Prostate gland (tissue), 2 donors: ENCODE measurements around the gene ZBTB7B. TPM values are rescaled to one million over a fixed set of nuclear protein-coding genes. Genes with fewer than 3 reads are reported as not detected.
A peak's percentile ranks its signal among the peaks of the same experiment; 100 is the strongest.

ENCODE experiments used
- DNase-seq: peaks from one replicate; pipeline ENCODE4 v3.0.0-alpha.2; 2019; ENCODE audit warnings: low spot score
- H3K27ac ChIP-seq, 2 donors: fragments of 200-600 bp; sonication (generic); 2 replicates each; pipeline ENCODE4 v1.5.1; 2017 to 2019
- H3K27me3 ChIP-seq: fragments of 200-600 bp; sonication (generic); replicated peaks from 2 replicates; pipeline ENCODE4 v1.5.1; 2019; ENCODE audit not compliant: insufficient read depth
- H3K36me3 ChIP-seq, 2 donors: fragments of 200-600 bp; sonication (generic); 1 replicate in 1 of 2; 2 replicates in 1 of 2; pipeline versions ENCODE4 v1.5.1 to v1.8.1; 2017 to 2019
- H3K4me1 ChIP-seq: fragments of 200-600 bp; sonication (generic); replicated peaks from 2 replicates; pipeline ENCODE4 v1.5.1; 2019
- H3K4me3 ChIP-seq, 2 donors: fragments of 200-600 bp; sonication (generic); 2 replicates each; pipeline ENCODE4 v1.5.1; 2017 to 2019
- H3K9me3 ChIP-seq: fragments of 200-600 bp; sonication (generic); 2 replicates; pipeline ENCODE4 v1.5.1; 2017
- POLR2A ChIP-seq: fragments of 450-650 bp; IDR thresholded peaks from one replicate; pipeline ENCODE4 v1.6.1; 2016; ENCODE audit warnings: antibody characterized with exemption, mild to moderate bottlenecking
- POLR2AphosphoS5 ChIP-seq: sonication (generic); formaldehyde crosslinking; IDR thresholded peaks from one replicate; pipeline ENCODE4 v1.6.1; 2017; ENCODE audit warnings: antibody characterized with exemption
- WGBS: methylation state at CpG from one replicate; pipeline ENCODE4 v1.1.5; 2018; 5-methylcytosine and 5-hydroxymethylcytosine counted together
- intact Hi-C: fragments of 100-400 bp; cut with DNase I; formaldehyde crosslinking; loops from one replicate; pipeline ENCODE4 v1.14.2; 2022
- total RNA-seq, 2 donors: library from RNA; depleted of rRNA; stranded (reverse); fragments of >200 nt; gene quantifications; one replicate each; pipeline ENCODE4 v1.1.0, GENCODE V29; 2016
- TF ChIP-seq, protein P1 (sequence below), 4 experiments: fragments of 200-600 bp in 2 of 4; fragments of 450-650 bp in 2 of 4; sonication (generic) in 2 of 4; IDR thresholded peaks; 1 replicate in 3 of 4; 2 replicates in 1 of 4; pipeline ENCODE4 v1.5.1; 2016 to 2019; ENCODE audit warnings: antibody characterized with exemption in 4 of 4, mild to moderate bottlenecking in 2 of 4, moderate library complexity in 2 of 4

ZBTB7B gene
- total RNA-seq, 2 donors from 2014 or later: 60.0 to 103 TPM

DNA sequence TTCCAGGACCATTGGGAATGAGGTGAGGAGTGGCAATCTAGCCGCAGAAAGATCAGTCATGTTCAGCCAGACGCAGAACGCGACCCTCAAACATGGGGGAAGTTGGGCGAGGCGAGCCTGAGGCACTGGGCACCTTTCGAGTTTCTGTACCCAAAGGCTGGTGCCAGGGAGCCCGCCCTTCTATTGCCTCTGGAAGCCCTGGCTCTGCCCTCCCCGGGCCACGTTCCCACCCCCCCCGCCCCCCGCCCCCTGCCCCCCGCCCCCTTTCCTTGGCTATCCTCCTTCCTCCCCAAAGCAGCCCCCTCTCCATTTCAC lies 2.2 kb upstream of the ZBTB7B start:
- no peaks in the 10 kb centered on the region for H3K9me3 ChIP-seq
- H3K4me1 ChIP-seq: peaks cover 11% of the 10 kb centered on the region
- TF ChIP-seq POLR2A (no peak), POLR2AphosphoS5 (no peak)
- TF ChIP-seq, protein P1, sequence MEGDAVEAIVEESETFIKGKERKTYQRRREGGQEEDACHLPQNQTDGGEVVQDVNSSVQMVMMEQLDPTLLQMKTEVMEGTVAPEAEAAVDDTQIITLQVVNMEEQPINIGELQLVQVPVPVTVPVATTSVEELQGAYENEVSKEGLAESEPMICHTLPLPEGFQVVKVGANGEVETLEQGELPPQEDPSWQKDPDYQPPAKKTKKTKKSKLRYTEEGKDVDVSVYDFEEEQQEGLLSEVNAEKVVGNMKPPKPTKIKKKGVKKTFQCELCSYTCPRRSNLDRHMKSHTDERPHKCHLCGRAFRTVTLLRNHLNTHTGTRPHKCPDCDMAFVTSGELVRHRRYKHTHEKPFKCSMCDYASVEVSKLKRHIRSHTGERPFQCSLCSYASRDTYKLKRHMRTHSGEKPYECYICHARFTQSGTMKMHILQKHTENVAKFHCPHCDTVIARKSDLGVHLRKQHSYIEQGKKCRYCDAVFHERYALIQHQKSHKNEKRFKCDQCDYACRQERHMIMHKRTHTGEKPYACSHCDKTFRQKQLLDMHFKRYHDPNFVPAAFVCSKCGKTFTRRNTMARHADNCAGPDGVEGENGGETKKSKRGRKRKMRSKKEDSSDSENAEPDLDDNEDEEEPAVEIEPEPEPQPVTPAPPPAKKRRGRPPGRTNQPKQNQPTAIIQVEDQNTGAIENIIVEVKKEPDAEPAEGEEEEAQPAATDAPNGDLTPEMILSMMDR (IDR thresholded peaks at IDR 0.05): no peak
- intact Hi-C loops: loop anchor here (2.0 kb wide), 1 partner anchor 26 kb away; the partner anchor contains the start of gene CKS1B
- 0% methylated on average over 10 of the region's 13 CpGs for WGBS
- peak overlapping the region; percentile 100 for H3K27ac ChIP-seq
- peak; percentile 57 for DNase-seq
- no peaks in the 10 kb centered on the region for H3K27me3 ChIP-seq
- H3K4me3 ChIP-seq: peak overlapping the region; percentile 68 to 97
- no peaks in the 10 kb centered on the region for H3K36me3 ChIP-seq

DNA sequence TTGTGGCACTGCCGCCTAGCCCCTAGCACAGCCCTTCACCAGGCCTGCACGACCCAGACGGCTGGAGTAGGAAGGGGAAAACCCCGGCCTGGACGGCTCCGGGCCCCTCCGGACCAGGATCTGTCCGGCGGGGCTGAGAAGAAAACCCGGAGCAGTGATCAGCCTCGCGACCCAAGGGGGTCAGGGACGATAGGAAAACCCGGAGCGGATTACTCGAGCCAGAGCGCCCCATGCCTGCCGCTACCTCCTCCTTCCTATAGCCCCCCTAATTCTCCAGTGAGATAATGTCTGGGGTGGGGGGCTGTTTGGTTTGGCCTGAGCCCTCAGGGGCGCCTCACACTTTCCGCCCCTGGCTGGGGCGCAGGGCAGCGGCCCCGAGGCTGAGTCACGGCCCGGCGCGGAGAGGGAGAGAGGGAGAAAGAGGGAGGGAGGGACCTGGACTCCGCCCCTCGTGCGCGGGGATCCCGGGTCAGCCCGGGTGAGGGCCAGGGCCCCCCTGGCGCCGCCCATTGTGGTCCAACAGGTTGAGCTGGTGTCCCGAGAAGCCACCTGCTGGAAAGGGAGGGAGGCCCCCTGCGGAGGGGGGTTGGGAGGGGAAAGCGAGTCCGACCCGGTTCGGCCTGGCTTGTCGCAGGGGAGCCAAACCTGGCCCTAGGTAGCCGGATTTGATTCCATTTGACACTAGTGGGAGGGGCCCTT lies 1.7 kb upstream of the ZBTB7B start:
- Histone ChIP-seq H3K4me3 (peak overlapping the region; percentile 68 to 97), H3K4me1 (peaks cover 13% of the 10 kb centered on the region), H3K27me3 (no peaks in the 10 kb centered on the region), H3K27ac (peak overlapping the region; percentile 100), H3K36me3 (no peaks in the 10 kb centered on the region), H3K9me3 (no peaks in the 10 kb centered on the region)
- intact Hi-C loops: loop anchor here (2.0 kb wide), 1 partner anchor 26 kb away; the partner anchor contains the start of gene CKS1B
- peak; percentile 86 for TF ChIP-seq POLR2A
- peak; percentile 94 for TF ChIP-seq POLR2AphosphoS5
- TF ChIP-seq, protein P1 (IDR thresholded peaks at IDR 0.05): peak in 1 of 4 experiments; percentile 42
- peak; percentile 97 for DNase-seq
- WGBS: under 1% methylated on average over 37 of the region's 43 CpGs

- peak overlapping the region; percentile 100 for H3K27ac ChIP-seq
- WGBS: 0% methylated on average over 11 of the region's 11 CpGs
- H3K36me3 ChIP-seq: no peaks in the 10 kb centered on the region
- no peak for DNase-seq
- TF ChIP-seq, protein P1 (IDR thresholded peaks at IDR 0.05): no peak
- peaks cover 18% of the 10 kb centered on the region for H3K4me1 ChIP-seq
- no peaks in the 10 kb centered on the region for H3K27me3 ChIP-seq
- peak overlapping the region; percentile 68 to 97 for H3K4me3 ChIP-seq
- intact Hi-C loops: loop anchor here (2.0 kb wide), 1 partner anchor 27 kb away; the partner anchor contains the start of gene CKS1B
- H3K9me3 ChIP-seq: no peaks in the 10 kb centered on the region
Observed at GRCh38 chr1:155001425-155001674, 1.3 kb upstream of the ZBTB7B start.

DNA sequence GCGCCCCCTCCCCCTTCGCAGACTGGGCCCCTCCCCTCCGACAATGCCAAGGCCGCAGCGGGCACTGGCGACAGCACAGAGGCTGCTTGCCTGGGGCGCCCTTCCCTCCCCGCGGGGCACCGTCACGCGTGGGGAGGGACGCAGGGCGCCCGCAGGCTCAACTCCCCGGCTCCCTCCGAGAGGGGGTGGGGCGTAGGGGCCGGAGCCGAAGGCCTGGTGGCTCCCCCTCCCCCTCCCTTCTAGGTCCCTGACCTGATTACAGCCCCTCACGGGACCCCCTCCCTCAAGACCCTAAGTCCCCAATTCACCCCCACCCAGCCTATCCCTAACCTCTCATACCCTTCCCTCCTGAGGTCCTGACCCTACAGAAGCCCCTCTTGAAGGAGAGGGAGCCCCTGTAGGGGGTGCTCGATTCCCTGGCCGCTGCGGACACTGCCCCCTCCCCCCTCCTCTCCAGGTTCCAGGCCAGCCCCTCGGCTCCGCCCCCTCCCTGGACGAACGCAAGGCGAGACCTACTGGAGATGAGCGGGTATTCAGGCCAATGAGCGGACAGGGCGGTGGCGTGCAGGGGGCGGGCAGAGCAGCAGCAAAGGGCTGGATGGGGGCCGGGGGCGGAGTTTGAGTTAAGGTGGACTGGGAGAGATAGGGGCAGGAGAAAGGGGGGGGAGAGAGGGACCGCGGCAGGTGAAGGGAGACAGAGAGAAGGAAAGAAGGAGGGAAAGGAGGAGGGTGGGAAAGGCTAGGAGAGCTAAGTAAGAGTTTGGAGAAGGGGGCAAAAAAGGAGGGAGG lies 733 bp upstream of the ZBTB7B start:
- Histone ChIP-seq H3K27me3 (no peaks in the 10 kb centered on the region), H3K27ac (peak overlapping the region; percentile 100), H3K36me3 (no peaks in the 10 kb centered on the region), H3K4me3 (peak overlapping the region; percentile 68 to 97), H3K4me1 (peaks cover 23% of the 10 kb centered on the region), H3K9me3 (no peaks in the 10 kb centered on the region)
- intact Hi-C loops: loop anchor here (2.0 kb wide), 1 partner anchor 27 kb away; the partner anchor contains the start of gene CKS1B
- DNase-seq: peak; percentile 100
- 1% methylated on average over 23 of the region's 38 CpGs for WGBS
- TF ChIP-seq POLR2AphosphoS5 (peak; percentile 91), POLR2A (peak; percentile 75)
- TF ChIP-seq, protein P1 (IDR thresholded peaks at IDR 0.05): peak in 3 of 4 experiments; percentile 43 to 60 (median 48)
